ENCODE results near the gene HES7. TPM values are rescaled to one million over a fixed set of nuclear protein-coding genes. Genes with fewer than 3 reads are reported as not detected.
A peak's percentile ranks its signal among the peaks of the same experiment; 100 is the strongest.

Gene HES7
- total RNA-seq, 1 experiment from 2014 or later: 0.33 TPM

- no peak overlapping the region for H4K5ac ChIP-seq (ENCODE audit: insufficient read length, low read depth, low read length)
Measured at GRCh38 chr17:8143581-8144400, 19.9 kb upstream of the HES7 start.

More at GRCh38 chr17:8143581-8144400, 19.9 kb upstream of the HES7 start:
- H3K27me3 Mint-ChIP-seq (ENCODE audit: low read depth): peaks cover 3% of the 10 kb centered on the region; the same call in 1 of the 2 replicates
- Histone ChIP-seq H3K9me3 (ENCODE audit: control insufficient read depth, low read depth, low read length) (no peaks in the 10 kb centered on the region), H3K18ac (ENCODE audit: insufficient read length, low read depth, low read length) (no peak overlapping the region), H3K23me2 (ENCODE audit: insufficient read length, low read depth, low read length, poor library complexity, severe bottlenecking) (peaks cover 3% of the 10 kb centered on the region), H2BK20ac (ENCODE audit: low read depth, low read length, poor library complexity, severe bottlenecking) (no peak overlapping the region), H2AFZ (ENCODE audit: low read length) (no peak overlapping the region), H2BK5ac (ENCODE audit: insufficient read length, low read length) (no peak overlapping the region), H3K79me2 (ENCODE audit: insufficient read depth, low read length) (no peaks in the 10 kb centered on the region), H3K56ac (ENCODE audit: insufficient read length, low read depth, low read length) (no peak overlapping the region), H3K27ac (ENCODE audit: insufficient read length, low read depth, low read length) (no peak overlapping the region), H4K20me1 (ENCODE audit: control insufficient read depth, insufficient read depth, insufficient read length) (no peaks in the 10 kb centered on the region), H3T11ph (ENCODE audit: low read length) (no peak overlapping the region), H3K9ac (ENCODE audit: extremely low read depth, insufficient read length, low read length) (no peak overlapping the region), H3K4ac (ENCODE audit: low read depth, low read length) (no peak overlapping the region), H4K8ac (replicated peaks; ENCODE audit: insufficient read length, low read depth, low read length) (no peak overlapping the region), H2BK12ac (ENCODE audit: insufficient read length, low read depth, low read length) (no peak overlapping the region), H3K79me1 (ENCODE audit: insufficient read depth, low read depth, low read length, poor library complexity, severe bottlenecking) (no peaks in the 10 kb centered on the region), H3K23ac (ENCODE audit: insufficient read length, low read depth, low read length) (no peak overlapping the region), H3K14ac (ENCODE audit: insufficient read depth, low read length) (no peak overlapping the region), H2BK120ac (ENCODE audit: low read depth, low read length, poor library complexity, severe bottlenecking) (no peak overlapping the region), H2BK15ac (ENCODE audit: low read depth, low read length) (no peak overlapping the region), H3K27me3 (ENCODE audit: insufficient read depth, low read length) (no peaks in the 10 kb centered on the region), H3K4me2 (ENCODE audit: insufficient read depth, insufficient read length, low read length) (no peak overlapping the region), H3K4me1 (ENCODE audit: insufficient read depth, low read length) (no peaks in the 10 kb centered on the region), H2AK5ac (ENCODE audit: insufficient read length, low read length) (no peak overlapping the region), H4K91ac (ENCODE audit: insufficient read length, low read depth, low read length) (no peak overlapping the region)
- H3K4me3 Mint-ChIP-seq: peak overlapping the region in 1 of 2 experiments; percentile 46; a peak in 1 of 5 replicates
- no CpG with 5 or more reads among the region's 22 CpGs for WGBS (ENCODE audit: extremely low coverage, insufficient read length, low lambda C conversion rate)
- H3K4me1 Mint-ChIP-seq: 0 out of 4 replicates have a peak, but pooled peaks cover 0 to 2% of the 10 kb centered on the region in 2 experiments
- peak overlapping the region in 1 of 3 experiments; percentile 25; a peak in 2 of 7 replicates for H3K27ac Mint-ChIP-seq
- no peak for TF ChIP-seq CTCF (conservative IDR thresholded peaks at IDR 0.05)
- H3K9me3 Mint-ChIP-seq: no peaks in the 10 kb centered on the region
- DNase-seq: no peak
- peaks cover 34 to 79% (median 58%) of the 10 kb centered on the region in 3 experiments for H3K36me3 Mint-ChIP-seq (ENCODE audit: insufficient read depth in 1 of 3, low read depth in 3 of 3)

Measured in H9 (cell line).